HPDE6-E6E7 (cell line): ENCODE results near the gene CRLF1.

Source experiments
- DNase-seq: peaks from one replicate; pipeline ENCODE4 v3.0.0; 2011; ENCODE audit warnings: missing footprints; ENCODE audit errors: extremely low spot score

Gene CRLF1

DNA sequence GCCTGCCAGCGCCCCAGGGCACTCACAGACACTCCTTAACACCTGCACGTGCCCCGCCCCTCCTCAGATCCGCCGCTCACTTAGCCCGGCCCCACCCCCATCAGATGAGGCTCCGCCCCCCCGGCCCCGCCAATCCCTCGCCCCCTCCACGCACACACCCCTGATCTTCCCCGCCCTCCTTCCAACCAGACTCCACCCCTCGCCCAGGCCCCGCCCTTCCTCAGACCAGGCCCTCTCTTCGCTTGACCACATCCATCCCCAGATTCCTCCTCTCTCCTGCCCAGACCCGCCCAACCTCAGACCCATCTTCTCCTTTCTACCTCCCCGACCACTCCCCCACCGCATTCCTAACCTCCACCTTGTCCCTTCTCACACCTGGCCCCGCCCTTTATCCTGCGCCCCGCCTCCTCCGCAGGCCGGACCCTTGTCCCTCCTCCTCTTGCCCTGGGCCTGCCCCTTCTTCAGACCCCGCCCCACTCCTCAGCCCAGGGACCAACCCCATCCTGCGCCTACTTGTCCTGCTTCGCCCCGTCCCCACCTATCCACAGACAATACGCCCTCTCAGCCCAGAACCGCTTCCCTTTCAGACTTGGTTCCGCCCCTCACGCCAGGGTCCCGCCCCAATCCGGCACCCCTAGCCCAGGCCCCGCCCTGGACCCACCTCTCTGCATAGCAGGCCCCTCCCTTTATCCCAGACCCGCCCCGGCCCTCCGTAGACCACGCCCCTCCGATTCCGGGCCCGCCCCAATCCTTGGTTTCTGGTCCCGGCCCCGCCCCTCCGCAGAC is 29.8 kb upstream of the CRLF1 start:
- DNase-seq = peak; percentile 95

DNA sequence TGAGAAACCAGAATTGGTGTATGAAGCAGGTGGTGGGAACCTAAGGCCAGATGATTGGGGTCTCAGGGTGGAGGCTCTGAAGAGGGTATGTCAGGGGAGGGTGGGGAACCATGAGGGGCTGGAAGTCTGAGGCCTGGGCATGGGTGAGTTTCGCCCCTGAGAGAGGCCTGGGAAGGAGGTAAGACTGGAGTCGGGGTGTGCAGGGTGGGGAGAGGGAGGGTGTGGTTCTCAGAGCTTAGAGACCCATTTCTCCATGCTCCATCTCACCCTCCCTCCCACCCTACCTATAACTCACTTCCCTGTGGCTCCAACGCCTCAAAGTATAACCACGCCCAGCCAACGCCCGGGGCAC is 29.2 kb upstream of the CRLF1 start:
- DNase-seq = no peak

DNA sequence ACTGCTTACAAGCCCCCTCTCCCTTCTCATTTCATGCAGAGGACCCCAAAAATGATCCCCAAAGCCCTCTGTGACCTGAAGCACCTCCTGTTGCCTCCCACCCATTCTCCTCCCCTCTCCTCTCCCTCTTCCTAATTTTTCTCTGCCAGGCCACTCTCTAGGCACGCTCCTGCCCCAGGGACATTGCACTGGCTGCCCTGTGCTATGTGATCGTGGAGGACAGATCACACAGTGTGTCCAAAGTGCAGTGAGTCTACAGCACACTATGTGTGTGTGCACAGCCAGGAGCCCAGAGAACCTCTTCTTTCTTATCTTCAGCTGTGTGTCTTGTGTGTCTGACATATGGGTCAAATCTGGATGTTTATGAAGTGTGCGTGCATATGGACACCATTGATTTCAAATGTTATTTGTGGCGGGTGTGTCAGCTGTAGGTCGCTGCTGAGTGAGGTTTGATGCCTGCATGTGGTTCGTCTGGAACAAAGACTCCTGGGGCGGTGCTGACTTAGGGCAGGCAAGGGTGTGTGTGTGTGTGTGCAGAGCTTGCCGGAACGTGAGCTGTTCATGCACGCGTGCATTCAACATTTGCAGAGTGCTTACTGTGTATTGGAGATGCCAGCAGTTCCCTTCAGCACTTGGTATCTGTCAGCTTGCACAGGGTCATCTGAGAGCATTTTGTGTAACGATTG is 28.2 kb upstream of the CRLF1 start:
- no peak for DNase-seq

DNA sequence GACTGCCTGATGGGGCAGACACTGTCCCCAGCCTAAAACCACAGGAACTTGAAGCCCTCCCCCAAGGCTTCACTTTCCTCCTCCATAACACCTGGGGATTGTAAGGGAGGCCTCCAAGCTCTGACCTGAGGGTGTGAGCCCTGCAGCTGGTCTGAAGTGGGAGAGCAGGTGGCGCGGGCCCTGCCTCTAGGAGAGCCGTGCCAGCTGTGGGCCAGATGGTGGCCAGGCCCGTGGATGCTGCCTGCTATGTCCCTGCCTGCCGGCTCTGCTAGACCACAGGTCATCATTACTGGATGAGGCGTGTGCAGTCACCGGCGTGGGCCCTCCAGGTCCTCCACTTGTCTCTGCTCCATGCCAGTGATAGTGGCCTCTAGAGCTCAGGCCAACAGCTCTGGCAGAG is 26.7 kb upstream of the CRLF1 start:
- no peak for DNase-seq

DNA sequence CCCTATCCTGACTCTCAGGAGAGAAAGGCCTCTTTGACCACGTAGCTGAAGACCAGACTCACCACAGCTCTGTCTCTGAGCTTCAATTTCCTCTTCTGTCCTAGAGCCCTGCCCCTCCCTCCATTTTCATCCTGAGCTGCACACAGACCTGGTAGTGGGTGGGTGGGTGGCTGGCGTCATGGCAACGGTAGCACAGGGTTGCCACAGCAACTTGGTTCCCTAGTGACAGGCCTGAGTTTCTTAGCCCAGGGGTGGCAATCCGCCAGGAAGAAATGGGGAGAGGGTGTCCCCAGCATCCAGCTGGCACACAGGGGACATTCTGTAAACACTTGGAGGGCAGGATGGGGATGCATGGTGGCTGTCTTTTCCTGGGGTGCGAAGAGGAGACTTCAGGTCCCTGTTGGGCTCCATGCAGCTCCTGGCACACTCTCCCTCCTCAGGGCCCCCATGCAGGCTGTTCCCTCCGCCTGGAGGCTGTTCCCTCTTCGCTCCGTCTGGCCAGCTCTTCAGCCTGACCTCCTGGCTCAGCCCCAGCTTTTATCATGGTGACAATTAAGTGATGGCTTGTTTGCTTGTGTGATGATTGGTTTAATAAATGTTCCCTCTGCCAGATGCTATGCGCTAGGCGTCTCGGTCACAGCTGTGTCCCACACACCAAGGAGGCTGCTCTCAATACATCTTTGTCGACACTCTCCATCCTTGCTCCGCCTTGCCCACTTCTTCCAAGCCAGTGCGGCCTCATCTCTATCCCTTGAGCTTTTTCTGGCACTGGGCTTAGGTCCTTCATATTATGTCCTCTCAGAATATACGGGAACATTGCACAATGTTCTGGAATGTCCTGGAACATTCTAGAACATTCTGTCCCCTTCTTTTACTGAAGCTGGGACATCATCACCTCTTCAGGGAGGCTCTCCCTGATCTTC is 22.8 kb upstream of the CRLF1 start:
- no peak for DNase-seq

DNA sequence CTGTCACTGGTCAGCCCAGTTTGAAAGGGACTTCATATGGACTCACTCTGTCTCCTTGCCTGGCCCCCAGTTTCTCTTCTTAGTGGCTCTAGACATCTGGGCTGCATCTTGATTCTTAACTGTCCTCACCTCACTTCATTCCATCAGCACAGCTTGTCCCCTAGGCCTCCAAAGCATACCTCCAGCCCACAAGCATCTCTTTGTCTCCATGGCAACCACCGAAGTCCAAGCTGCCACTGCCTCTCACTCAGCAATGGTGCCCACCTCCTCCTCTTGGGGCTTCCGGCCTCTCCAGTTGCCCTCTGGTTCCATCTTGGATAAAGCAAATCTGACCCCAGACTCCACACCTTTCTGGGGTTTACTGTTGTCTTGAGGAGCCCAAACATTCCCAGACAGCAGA is 20.3 kb upstream of the CRLF1 start:
- no peak for DNase-seq

DNA sequence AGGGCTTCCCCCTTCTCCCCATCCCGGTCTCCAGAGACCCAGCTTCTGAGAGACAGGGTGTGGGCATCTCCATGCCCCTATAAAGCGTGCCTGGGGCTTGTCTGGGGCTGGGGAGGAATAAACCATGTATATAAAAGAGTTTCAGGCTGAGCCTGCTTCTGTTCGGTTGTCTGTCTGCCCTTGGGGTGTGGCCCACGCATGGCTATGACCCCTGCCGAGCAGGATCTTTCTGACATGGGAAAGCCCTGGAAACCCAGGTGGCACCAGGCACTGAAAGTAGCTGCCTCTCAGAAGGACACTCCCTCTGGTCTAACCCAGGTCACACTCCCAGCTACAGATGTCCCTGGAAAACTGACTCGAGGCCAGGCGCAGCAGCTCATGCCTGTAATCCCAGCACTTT is 14.3 kb upstream of the CRLF1 start:
- no peak for DNase-seq

DNA sequence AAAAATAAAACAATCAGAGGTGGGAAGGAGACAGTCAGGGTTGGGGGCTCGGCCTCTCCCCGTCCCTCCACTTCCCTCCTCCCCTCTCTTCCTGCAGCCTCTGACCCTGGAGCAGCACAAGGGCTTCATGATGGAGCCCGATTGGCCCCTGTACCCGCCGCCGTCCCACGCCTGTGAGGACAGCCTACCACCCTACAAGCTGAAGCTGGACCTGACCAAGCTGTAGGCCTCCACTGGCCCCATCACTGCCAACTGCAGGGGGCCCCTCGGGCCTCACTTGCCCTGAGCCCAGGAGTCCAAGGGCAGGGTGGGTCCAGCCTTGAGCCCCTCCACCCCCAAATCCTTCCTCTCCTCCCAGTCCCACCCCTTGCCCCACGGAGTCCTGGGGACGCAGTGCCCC is 13.7 kb upstream of the CRLF1 start:
- no peak for DNase-seq

DNA sequence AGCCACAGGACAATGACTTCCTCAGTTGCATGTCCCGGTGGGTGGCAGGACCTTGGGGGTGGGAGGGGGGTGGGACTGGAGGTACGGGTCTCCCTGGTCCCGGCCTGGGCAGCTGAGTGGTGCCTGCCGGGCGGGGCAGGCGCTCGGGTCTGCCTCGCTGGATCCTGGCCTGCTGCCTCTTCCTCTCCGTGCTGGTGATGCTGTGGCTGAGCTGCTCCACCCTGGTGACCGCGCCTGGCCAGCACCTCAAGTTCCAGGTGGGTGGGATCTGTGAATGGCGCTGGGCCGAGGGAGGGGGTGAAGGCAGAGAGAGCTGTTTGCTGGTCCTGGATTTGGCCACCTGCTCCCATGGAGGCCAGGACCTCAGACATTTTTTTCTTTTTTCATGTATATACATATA is 11.6 kb upstream of the CRLF1 start:
- DNase-seq = no peak

DNA sequence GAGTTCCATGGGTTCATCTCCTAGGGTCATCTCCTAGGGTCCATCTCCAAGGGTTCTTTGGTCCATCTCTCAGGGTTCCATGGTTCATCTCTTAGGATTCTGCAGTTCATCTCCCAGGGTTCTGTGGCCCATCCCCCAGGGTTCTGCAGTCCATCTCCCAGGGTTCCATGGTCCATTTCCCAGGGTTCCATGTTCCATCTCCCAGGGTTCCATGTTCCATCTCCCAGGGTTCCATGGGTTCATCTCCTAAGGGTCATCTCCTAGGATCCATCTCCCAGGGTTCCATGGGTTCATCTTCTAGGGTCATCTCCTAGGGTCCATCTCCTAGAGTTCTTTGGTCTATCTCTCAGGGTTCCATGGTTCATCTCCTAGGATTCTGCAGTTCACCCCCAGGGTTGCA is 11.0 kb upstream of the CRLF1 start:
- DNase-seq = no peak

DNA sequence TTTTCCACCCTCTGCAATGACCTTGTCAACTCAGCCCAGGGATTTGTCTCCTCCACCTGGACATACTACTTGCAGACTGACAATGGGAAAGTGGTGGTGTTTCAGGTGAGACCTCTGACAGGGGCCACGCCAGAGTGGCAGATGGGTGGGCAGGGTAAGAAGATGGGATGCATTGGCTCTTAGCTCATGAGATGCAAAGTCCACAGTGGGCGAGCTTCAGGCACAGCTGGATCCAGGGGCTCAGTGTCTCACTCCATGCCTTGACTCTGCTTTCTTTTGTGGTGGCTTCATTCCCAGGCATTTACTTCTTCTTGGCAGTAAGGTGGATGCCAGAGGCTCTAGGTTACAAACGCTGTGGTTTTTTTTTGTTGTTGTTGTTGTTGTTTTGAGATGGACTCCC is 9.4 kb upstream of the CRLF1 start:
- no peak for DNase-seq

DNA sequence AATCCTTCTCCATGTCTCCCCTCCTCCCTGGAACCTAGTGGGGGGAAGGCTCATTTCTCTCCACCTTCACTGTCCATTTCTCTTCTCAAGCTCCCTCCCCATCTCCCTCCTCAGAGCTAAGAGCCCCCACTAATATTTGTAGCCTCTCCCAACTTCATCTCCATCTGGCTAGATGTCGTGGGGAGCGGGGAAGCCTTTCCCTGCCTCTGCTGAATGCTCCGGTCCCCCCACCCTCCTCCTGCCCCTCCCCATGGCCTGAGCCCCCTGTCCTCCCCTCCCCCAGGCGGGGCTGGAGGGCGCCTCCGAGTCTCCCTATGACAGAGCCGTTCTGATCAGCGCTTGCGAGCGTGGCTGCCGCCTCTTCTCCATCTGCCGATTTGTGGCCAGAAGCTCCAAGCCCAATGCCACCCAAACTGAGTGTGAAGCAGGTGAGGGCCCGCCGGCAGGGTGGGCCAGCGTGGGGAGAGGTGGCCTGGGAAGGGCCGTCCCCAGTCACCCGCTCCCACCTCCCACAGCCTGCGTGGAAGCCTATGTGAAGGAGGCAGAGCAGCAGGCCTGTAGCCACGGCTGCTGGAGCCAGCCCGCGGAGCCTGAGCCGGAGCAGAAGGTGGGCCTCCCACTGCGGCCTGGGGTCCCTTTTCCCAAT is 7.1 kb upstream of the CRLF1 start:
- DNase-seq = no peak

DNA sequence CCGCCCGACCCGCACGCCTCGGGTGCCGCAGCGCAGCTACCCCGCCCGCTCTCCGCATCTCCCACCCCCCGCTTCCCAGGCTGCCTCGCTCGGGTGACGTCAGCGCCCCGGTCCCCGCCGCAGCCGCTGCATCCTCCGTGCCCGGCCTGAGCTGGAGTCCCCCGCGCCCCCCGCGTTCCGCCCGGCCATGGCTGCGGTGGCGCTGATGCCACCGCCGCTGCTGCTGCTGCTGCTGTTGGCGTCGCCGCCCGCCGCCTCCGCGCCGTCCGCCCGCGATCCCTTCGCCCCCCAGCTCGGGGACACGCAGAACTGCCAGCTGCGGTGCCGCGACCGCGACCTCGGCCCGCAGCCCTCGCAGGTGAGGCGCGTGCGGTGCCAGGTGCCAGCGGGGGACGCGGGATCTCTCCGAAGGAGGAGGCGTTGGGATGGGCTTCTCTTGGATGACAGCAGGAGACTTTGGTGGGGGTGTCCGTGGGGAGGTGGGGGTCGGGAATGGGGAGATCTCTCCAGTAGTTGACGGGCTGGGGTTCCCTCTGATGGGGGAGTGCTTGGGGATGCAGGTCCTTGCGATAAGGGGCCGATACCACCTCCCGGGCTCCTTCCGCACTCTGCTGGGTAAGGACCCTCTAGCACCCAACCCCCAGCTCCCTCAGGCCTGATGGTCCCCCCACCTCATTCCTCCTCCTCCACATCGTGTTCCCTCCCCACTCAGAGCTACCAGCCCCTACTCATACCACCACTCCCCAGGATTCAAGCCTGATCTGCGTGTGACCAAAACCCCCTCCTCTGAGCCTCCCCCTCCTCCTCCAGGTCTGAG is 6.4 kb upstream of the CRLF1 start, which contains the start of gene TMEM59L:
TMEM59L (plus strand) TSS at position 99 of the 817 bp plus-strand sequence; CDS start at position 188, 89 bp downstream.
- no peak for DNase-seq

DNA sequence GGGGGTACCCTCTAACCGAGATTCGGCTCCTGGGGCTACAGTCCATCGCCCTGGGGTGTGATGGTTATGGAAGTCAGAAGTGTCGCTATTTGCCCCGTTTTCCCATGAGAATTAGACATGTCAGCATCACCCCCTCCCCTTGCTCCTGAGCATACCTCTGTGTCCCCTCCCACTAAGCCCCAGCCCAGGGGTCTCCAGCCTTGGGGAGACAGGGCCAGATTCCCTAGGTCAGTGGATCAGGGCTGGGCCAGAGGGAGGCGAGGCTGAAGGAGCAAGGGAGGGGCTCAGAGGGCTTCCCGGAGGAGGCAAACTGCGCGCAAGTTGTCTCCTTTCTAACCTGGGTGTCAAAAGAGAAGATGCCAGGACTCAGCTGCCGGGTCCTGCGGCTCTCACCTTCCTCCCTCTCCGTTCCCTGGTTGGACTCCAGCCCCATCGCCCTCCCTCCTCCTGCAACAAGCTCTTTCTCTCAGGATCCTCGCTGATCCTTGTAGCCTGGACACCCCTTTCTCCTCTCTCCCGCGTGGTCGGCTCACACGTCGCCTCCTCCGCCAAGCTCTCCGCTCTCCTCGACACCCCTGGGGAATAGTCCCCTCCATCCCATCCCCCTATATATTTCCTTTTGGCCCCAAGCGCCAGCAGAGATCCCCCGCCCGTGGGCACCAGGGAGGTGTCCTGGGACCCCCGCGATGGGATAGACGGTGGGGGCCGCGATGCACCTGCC is 5.6 kb upstream of the CRLF1 start:
- DNase-seq = no peak

DNA sequence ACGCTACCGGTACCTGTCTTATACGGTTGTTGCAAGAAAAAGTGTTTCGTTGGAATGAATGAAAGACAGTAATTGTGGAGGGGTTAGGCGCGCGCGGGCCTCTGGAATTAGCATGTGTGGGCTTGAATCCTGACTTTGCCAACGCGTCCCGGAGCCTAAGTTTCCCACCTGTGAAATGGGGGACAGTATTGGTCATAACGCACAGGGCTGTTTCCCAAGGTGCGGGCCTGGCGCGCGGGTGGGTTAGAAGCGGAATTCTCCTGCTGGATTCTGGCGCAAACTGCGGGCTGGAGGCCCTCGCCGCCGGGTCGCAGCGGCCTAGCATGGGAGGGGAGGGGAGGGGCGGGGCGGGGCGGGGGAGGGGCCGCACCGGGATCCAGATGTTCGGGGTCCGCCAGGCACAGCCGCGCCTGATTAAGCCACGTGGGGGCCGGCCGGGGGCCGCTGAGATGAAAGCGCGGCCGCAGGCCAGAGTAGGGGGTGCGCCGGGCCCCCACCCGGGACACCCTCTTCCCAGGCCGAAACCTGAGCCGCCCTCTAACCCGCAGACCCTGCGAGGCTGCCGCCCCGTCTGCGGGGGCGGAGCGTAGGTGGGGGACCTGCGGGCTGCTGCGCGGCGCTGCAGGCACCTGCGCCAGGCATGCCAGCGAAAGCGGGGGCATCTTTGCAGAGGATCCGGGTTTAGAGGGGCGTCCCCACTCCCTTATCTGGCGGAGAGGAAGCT is 4.9 kb upstream of the CRLF1 start:
- DNase-seq = no peak

DNA sequence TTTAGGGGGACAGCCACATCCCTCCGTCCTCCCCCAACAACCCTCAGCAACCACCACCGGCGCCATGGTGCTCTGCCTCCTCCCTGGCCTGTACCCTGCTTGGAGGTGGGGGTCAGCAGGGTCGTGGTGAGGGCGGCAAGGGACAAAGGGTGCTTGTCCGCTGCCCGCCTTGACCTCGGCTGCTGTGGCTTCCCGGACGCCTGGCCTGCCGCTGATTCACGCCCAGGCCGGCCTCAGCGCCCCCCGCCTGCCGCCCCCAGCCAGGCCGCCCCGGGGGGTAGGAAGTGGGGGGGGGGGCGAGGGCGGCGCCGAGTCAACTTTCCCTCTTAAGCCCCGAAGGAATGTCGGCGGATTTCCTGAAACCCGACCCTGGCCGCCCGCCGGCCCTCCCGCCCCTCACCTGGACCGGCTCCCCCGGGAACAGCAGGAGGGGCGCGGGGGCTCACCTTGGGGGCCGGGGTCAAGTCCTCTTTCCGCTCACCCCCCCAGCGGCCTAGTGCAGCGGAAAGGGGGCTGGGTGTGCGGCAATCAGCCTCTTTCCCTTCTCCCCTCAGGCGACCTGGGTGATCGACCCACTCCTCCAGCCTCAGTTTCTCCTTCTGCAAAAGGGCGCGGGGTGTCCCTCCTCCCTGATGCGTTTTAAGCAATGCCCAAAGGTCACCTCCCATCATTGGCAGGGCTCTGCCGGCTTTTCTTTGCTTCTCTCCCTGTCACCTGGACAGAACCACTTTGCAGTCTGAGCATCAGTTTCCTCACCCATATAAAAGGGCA is 4.1 kb upstream of the CRLF1 start:
- DNase-seq = no peak

DNA sequence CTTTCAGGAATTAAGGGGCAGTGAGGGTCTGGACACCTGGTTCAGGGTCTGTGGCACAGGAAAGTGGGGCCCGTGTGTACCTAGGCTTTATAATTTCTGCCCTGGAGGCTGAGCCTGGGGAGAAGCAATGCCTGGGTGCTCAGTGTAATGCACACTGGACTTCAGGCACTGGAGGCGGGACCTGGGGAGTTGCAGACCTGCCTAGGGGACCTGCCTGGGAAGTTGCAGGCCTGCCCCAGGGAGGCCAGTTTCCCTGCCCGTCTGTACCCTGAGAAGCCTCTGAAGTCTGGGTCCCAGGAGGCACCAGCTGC is 3.6 kb upstream of the CRLF1 start:
- no peak for DNase-seq

DNA sequence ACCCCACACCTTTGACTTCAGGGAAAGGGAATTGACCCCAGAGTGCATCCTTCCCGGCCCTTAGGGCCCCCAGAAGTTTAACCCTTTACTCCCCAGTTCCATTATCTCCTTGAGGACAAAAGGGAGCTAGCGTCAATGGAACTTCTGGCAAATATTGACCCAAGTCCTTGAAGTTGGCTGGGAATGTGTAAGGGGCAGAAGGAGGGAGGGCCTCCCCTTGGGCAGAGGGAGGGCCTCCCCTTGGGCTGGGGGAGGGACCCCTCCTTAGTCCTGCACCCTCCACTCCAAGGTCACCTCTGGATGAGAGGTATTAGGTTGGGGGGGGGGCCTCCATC is 3.1 kb upstream of the CRLF1 start:
- no peak for DNase-seq
